ENCODE data around the gene ACCSL. TPM values are rescaled to one million over a fixed set of nuclear protein-coding genes. Genes with fewer than 3 reads are reported as not detected.
A peak's percentile ranks its signal among the peaks of the same experiment; 100 is the strongest.

ACCSL gene
- total and polyA plus RNA-seq, 2 donors from 2014 or later = not detected

DNA sequence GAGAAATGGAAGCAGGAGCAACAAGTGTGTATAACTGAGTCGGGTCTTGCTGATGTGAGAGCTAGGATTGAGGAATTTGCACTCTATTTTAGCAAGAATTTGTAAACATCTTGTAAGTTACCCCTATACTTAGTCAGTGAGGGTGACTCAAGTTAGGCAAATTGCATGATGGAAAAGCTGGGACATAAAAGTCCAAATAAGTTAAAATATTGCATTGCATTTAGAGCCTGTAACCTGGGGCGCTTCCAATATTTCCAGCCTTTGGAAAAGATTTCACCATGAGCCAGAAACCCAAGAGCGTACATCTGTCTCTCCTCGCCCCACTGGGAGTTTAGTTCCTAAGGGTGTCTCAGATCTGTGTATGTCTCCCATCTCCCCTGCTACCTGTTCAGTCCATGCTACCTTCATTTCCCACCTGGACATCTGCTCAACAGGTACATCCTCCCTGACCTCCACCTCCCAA lies 37.0 kb upstream of the ACCSL start:
- H3K27ac ChIP-seq (ENCODE audit: low read depth in 2 of 2, low read length in 2 of 2) = no peak overlapping the region
- no peak for DNase-seq
- TF ChIP-seq, protein P1, sequence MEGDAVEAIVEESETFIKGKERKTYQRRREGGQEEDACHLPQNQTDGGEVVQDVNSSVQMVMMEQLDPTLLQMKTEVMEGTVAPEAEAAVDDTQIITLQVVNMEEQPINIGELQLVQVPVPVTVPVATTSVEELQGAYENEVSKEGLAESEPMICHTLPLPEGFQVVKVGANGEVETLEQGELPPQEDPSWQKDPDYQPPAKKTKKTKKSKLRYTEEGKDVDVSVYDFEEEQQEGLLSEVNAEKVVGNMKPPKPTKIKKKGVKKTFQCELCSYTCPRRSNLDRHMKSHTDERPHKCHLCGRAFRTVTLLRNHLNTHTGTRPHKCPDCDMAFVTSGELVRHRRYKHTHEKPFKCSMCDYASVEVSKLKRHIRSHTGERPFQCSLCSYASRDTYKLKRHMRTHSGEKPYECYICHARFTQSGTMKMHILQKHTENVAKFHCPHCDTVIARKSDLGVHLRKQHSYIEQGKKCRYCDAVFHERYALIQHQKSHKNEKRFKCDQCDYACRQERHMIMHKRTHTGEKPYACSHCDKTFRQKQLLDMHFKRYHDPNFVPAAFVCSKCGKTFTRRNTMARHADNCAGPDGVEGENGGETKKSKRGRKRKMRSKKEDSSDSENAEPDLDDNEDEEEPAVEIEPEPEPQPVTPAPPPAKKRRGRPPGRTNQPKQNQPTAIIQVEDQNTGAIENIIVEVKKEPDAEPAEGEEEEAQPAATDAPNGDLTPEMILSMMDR (IDR thresholded peaks at IDR 0.05; ENCODE audit: borderline replicate concordance, extremely low read depth, insufficient read depth) = no peak
- H3K27me3 ChIP-seq (ENCODE audit: control insufficient read depth, insufficient read depth, low read length) = no peaks in the 10 kb centered on the region
- intact Hi-C loops (cut with DNase I) = no loop called here
- H3K4me3 ChIP-seq (ENCODE audit: low read length in 3 of 3) = no peak overlapping the region
- H3K9me3 ChIP-seq (ENCODE audit: control insufficient read depth in 2 of 3, insufficient read depth in 1 of 3, low read length in 3 of 3) = no peaks in the 10 kb centered on the region
- H3K9ac ChIP-seq (ENCODE audit: low read length in 3 of 3) = no peak overlapping the region
- H3K36me3 ChIP-seq (ENCODE audit: control insufficient read depth in 2 of 3, insufficient read depth in 3 of 3, low read length in 3 of 3) = no peaks in the 10 kb centered on the region
- FAIRE-seq = no peak
- peaks cover 0 to 4% (median 0%) of the 10 kb centered on the region in 3 donors for H3K4me1 ChIP-seq (ENCODE audit: control insufficient read depth in 2 of 3, insufficient read depth in 2 of 3, low read depth in 1 of 3, low read length in 3 of 3)

DNA sequence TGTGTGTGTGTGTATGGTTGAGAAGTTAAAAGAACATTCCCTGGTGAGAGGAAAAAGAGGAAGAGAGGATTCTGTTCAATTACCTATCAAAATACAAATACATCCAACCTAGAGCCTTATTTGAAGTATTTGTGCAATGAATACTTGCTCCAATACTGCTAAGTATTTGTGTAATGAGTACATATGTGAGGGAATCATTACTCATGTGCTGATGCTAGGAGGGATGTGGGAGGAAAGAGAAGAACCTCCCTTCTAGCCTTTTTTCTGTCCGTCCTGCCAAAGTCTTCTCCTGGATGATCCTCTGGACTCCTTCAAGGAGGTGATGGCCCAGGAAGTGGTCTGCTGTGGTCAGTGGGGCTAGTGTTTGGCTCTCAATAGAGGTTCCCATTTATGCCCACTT lies 36.0 kb upstream of the ACCSL start:
- Histone ChIP-seq H3K27me3 (ENCODE audit: control insufficient read depth, insufficient read depth, low read length) (no peaks in the 10 kb centered on the region), H3K9me3 (ENCODE audit: control insufficient read depth in 2 of 3, insufficient read depth in 1 of 3, low read length in 3 of 3) (no peaks in the 10 kb centered on the region), H3K27ac (ENCODE audit: low read depth in 2 of 2, low read length in 2 of 2) (no peak overlapping the region), H3K4me1 (ENCODE audit: control insufficient read depth in 2 of 3, insufficient read depth in 2 of 3, low read depth in 1 of 3, low read length in 3 of 3) (peaks cover 0 to 3% (median 0%) of the 10 kb centered on the region in 3 donors), H3K9ac (ENCODE audit: low read length in 3 of 3) (no peak overlapping the region), H3K36me3 (ENCODE audit: control insufficient read depth in 2 of 3, insufficient read depth in 3 of 3, low read length in 3 of 3) (no peaks in the 10 kb centered on the region), H3K4me3 (ENCODE audit: low read length in 3 of 3) (no peak overlapping the region)
- intact Hi-C loops (cut with DNase I) = no loop called here
- FAIRE-seq (no peak), DNase-seq (peak in 1 of 5 donors; percentile 6)
- TF ChIP-seq, protein P1 (IDR thresholded peaks at IDR 0.05; ENCODE audit: borderline replicate concordance, extremely low read depth, insufficient read depth) = no peak

DNA sequence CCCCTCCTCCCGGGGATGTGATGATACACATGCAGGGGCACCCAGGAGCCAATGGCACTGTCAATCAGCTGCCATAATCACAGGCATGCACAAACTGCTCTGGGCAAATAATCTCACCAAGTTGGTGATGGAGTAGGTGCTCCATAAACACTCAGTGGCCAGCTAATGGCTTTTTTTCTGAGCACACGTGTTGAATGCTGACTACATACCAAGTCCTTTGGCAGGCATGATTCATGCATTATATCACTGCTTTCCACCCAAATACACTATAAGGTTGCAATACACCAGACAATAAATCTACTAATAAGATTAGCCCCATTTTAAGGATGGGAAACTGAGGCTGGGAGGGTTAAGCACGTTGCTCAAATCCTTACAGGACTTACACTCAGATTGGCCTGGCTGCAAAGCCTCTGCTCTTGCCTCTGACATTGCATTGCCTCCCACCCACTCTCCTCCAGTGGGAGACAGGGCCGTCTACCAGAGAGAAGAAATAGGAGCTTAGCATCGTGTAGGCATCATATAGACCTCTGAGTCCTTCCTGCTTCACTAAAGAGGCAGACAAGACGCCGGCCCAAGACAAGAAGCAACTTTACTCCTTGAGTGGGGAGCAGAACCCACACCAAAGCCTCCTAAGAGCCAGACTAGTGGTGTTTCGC lies 32.7 kb upstream of the ACCSL start:
- H3K4me3 ChIP-seq (ENCODE audit: low read length in 3 of 3) = no peak overlapping the region
- peak in 1 of 5 donors; percentile 2 for DNase-seq
- TF ChIP-seq, protein P1 (IDR thresholded peaks at IDR 0.05; ENCODE audit: borderline replicate concordance, extremely low read depth, insufficient read depth) = no peak
- intact Hi-C loops (cut with DNase I) = no loop called here
- no peaks in the 10 kb centered on the region for H3K9me3 ChIP-seq (ENCODE audit: control insufficient read depth in 2 of 3, insufficient read depth in 1 of 3, low read length in 3 of 3)
- no peak overlapping the region for H3K9ac ChIP-seq (ENCODE audit: low read length in 3 of 3)
- no peak for FAIRE-seq
- no peaks in the 10 kb centered on the region for H3K27me3 ChIP-seq (ENCODE audit: control insufficient read depth, insufficient read depth, low read length)
- H3K27ac ChIP-seq (ENCODE audit: low read depth in 2 of 2, low read length in 2 of 2) = no peak overlapping the region
- H3K36me3 ChIP-seq (ENCODE audit: control insufficient read depth in 2 of 3, insufficient read depth in 3 of 3, low read length in 3 of 3) = no peaks in the 10 kb centered on the region
- H3K4me1 ChIP-seq (ENCODE audit: control insufficient read depth in 2 of 3, insufficient read depth in 2 of 3, low read depth in 1 of 3, low read length in 3 of 3) = peaks cover 0 to 3% (median 0%) of the 10 kb centered on the region in 3 donors
